GM18873 (cell line): ENCODE data around the gene INAVA.
"Not testable (repeated sequence)": the region's sequence is repeated elsewhere in the genome, so short reads cannot be mapped to it uniquely, and the experiment has no call there.

Source experiments
- ATAC-seq: cut with Tn5 transposase; IDR thresholded peaks from one replicate; pipeline ENCODE4 v1.9.1; 2021; ENCODE audit warnings: mild to moderate bottlenecking, moderate library complexity, moderate number of reproducible peaks; ENCODE audit not compliant: unreplicated experiment, low FRiP score

INAVA gene

GRCh38 chr1:200916152-200916551 lies 21.5 kb downstream of the INAVA start:
- no peak for ATAC-seq

- no peak for ATAC-seq
Observed at GRCh38 chr1:200916681-200917080, 22.0 kb downstream of the INAVA start.

- no peak for ATAC-seq
Observed at GRCh38 chr1:200917291-200917817, 22.7 kb downstream of the INAVA start.

- no peak for ATAC-seq
Observed at GRCh38 chr1:200918006-200918405, 23.3 kb downstream of the INAVA start.

- no peak for ATAC-seq
Observed at GRCh38 chr1:200919386-200919785, 24.7 kb downstream of the INAVA start.

- ATAC-seq = no peak
Observed at GRCh38 chr1:200921571-200922110, 26.9 kb downstream of the INAVA start.

- no peak for ATAC-seq
Observed at GRCh38 chr1:200922406-200922805, 27.7 kb downstream of the INAVA start.

GRCh38 chr1:200923601-200924000 lies 28.9 kb downstream of the INAVA start:
- no peak for ATAC-seq

GRCh38 chr1:200925831-200926230 lies 31.1 kb downstream of the INAVA start:
- no peak for ATAC-seq

- no peak for ATAC-seq
Observed at GRCh38 chr1:200929530-200930278, 35.0 kb downstream of the INAVA start.

GRCh38 chr1:200930285-200930684 lies 35.6 kb downstream of the INAVA start:
- not testable (repeated sequence) for ATAC-seq

GRCh38 chr1:200931776-200932175 lies 37.1 kb downstream of the INAVA start:
- no peak for ATAC-seq

- ATAC-seq = no peak
Observed at GRCh38 chr1:200934676-200935245, 40.1 kb downstream of the INAVA start.

- ATAC-seq = not testable (repeated sequence)
Observed at GRCh38 chr1:200935286-200935962, 40.7 kb downstream of the INAVA start.

- ATAC-seq = no peak
Observed at GRCh38 chr1:200938955-200939354, 44.3 kb downstream of the INAVA start.

GRCh38 chr1:200945111-200945510 lies 50.4 kb downstream of the INAVA start:
- no peak for ATAC-seq

GRCh38 chr1:200947059-200947566 lies 52.4 kb downstream of the INAVA start:
- no peak for ATAC-seq

GRCh38 chr1:200949626-200950025 lies 54.9 kb downstream of the INAVA start:
- ATAC-seq = no peak

GRCh38 chr1:200951016-200951415 lies 56.3 kb downstream of the INAVA start:
- ATAC-seq = no peak

GRCh38 chr1:200954434-200954833 lies 59.7 kb downstream of the INAVA start:
- no peak for ATAC-seq

GRCh38 chr1:200958597-200958996 lies 63.9 kb downstream of the INAVA start:
- ATAC-seq = no peak
